NCI-H1694 (cell line): ENCODE data around the gene SIPA1L3.

Experiments
- DNase-seq: peaks from one replicate; lab custom pipeline; 2025; lab: John Stamatoyannopoulos, UW

SIPA1L3 gene

DNA sequence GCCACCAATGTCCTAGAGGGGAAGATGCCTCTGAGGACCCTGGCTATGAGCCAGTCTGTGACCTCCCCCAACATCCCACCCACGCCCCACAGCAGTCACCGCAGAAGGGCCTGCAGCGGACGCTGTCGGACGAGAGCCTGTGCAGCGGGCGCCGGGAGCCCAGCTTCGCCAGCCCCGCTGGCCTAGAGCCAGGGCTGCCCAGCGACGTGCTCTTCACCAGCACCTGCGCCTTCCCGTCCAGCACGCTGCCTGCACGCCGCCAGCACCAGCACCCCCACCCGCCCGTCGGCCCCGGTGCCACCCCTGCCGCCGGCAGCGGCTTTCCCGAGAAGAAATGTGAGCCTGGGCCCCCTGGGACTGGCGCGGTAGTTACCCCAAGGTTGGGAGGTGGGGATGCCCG lies 286.4 kb downstream of the SIPA1L3 start:
- DNase-seq = no peak

GRCh38 chr19:38194061-38194701 lies 287.2 kb downstream of the SIPA1L3 start:
- DNase-seq = no peak

- DNase-seq = no peak
These were observed 288.2 kb downstream of the SIPA1L3 start for GRCh38 chr19:38195237-38195636.

DNA sequence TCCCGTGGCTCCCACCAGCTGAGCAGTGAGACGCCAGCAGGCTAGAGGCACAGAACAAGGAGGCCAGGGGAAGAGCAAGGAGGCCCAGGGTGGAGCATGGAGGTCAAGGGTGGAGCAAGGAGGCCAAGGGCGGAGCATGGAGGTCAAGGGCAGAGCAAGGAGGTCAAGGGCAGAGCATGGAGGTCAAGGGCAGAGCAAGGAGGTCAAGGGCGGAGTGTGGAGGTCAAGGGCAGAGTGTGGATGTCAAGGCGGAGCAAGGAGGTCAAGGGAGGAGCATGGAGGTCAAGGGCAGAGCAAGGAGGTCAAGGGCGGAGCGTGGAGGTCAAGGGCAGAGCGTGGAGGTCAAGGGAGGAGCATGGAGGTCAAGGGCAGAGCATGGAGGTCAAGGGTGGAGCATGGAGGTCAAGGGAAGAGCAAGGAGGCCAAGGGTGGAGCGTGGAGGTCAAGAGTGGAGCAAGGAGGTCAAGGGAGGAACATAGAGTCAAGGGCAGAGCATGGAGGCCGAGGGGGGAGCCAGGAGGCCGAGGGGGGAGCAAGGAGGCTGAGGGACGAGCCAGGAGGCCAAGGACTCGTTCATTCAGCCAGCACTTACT lies 289.3 kb downstream of the SIPA1L3 start:
- DNase-seq = no peak

DNA sequence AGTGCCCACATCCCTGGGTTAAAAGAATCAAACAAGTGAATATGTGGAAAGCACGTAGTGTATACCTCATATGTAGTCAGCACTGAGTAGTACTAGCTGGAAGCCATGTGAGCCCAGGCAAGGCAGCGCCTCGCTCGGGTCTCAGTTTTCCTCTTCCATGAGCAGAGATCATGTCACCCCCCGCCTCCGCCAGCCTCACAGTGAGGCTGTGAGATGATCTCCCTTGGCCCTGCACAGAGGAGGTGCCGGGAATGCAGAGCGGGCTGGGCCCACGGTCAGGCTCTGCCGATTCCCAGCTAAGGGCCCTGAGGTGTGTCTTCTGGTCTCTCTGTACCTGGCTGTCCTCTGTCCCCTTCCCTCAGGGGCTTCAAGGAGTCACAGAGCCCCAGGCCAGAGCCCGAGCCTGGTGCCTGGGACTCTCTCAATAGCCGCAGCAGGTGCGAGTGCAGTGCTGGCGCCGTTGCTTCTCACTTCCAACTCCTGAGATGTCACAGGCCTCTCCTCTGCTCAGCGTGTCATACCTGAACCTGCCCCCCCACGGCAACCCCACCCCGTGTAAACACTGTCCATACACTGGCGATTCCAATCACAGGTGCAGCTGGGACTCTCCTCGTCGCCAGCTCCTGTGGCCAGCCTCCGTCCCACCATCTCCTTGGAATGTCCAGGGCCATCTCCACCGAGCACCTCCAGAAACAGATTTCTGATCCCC lies 290.1 kb downstream of the SIPA1L3 start:
- DNase-seq = no peak

GRCh38 chr19:38197937-38198704 lies 291.1 kb downstream of the SIPA1L3 start:
- DNase-seq = no peak

DNA sequence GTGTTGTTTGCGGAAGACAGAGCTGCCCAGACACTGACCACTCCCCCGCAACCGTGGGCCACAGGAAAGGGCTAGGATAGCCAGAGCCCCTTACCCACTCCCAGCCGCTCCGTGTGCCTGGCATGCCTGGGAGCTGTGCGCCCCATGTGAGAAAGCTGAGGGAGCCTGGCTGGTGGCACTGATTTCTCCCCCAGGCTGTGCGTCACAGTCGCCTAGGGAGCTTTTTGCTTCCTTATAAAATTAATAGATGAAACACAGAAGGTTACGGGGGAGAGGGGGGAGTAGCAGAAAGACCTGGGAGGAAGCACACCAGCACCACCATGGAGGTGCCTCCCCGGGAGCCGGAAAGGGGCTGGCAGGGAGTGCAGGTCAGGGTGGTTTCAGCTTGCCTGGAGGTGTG lies 292.3 kb downstream of the SIPA1L3 start:
- no peak for DNase-seq

- DNase-seq = no peak
These were observed 294.7 kb downstream of the SIPA1L3 start for GRCh38 chr19:38201731-38202130.

GRCh38 chr19:38202504-38202903 lies 295.5 kb downstream of the SIPA1L3 start:
- DNase-seq = no peak

- DNase-seq = no peak
These were observed 296.2 kb downstream of the SIPA1L3 start for GRCh38 chr19:38203197-38203596.

DNA sequence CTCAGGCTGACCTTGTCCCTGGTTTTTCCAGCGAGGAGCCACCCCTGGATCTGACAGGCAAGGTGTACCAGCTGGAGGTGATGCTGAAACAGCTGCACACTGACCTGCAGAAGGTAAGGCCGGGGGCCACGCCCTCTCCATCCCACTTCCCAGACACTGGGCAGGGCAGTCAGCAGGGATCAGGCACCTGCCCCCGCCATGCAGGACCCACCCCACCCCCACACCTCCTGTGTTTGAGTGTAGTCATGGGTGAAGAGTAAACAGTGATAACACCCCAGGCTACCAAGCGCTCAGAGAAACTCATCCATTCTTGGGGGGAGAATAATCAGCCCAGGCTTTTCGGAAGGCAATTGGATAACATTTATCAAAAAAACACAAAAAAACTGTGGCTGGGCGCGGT lies 297.1 kb downstream of the SIPA1L3 start:
- DNase-seq = no peak

GRCh38 chr19:38204728-38205127 lies 297.7 kb downstream of the SIPA1L3 start:
- no peak for DNase-seq

GRCh38 chr19:38206006-38206745 lies 299.2 kb downstream of the SIPA1L3 start:
- no peak for DNase-seq

GRCh38 chr19:38206928-38207327 lies 299.9 kb downstream of the SIPA1L3 start:
- no peak for DNase-seq

DNA sequence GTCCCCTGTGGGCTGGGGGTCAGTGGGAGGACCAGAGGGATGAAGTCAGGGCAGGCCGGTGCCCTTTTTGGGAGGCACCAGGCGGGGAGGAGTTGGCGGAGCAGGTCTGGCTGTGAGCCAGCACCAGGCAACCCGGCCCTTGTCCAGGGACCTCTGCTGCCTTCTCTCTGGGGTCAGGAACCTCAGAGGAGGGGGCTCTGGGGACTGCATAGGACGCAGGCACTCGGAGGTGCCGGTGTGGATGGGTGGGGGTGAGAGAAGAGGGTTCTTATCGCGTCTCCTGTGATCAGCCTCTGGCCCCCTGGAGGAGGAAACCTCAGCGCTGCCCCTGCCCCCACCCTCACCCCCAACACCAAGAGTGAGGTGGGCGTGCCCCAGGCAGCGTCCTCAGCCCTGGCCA lies 300.5 kb downstream of the SIPA1L3 start:
- no peak for DNase-seq

GRCh38 chr19:38208571-38208970 lies 301.6 kb downstream of the SIPA1L3 start:
- no peak for DNase-seq

DNA sequence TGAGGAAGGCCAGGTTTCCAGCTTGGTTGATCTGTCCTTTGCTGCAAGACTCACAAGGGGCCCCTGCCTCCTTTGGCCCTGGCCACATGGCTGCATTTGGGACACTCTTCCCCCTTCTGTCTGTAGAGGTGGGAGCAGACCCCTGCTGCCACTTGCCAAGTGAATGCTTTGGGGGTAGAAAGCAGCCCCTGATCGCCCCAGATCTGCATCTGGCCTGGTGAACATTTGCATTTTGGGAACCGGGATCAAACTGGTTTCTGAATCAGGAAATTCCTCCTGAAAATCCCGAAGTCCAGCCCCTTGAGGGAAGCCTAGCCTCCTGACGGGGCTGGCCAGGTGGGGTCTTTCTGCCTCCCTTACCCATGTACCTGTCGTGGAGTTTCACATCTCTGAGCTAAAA lies 302.1 kb downstream of the SIPA1L3 start:
- DNase-seq = no peak

GRCh38 chr19:38209671-38210457 lies 302.9 kb downstream of the SIPA1L3 start:
- peak; percentile 48 for DNase-seq

GRCh38 chr19:38210458-38210987 lies 303.5 kb downstream of the SIPA1L3 start:
- peak; percentile 76 for DNase-seq

GRCh38 chr19:38211151-38211591 lies 304.2 kb downstream of the SIPA1L3 start:
- DNase-seq = no peak

GRCh38 chr19:38211766-38212165 lies 304.8 kb downstream of the SIPA1L3 start:
- no peak for DNase-seq
